ENCODE data around the gene FLOT1.

The FLOT1 gene

DNA sequence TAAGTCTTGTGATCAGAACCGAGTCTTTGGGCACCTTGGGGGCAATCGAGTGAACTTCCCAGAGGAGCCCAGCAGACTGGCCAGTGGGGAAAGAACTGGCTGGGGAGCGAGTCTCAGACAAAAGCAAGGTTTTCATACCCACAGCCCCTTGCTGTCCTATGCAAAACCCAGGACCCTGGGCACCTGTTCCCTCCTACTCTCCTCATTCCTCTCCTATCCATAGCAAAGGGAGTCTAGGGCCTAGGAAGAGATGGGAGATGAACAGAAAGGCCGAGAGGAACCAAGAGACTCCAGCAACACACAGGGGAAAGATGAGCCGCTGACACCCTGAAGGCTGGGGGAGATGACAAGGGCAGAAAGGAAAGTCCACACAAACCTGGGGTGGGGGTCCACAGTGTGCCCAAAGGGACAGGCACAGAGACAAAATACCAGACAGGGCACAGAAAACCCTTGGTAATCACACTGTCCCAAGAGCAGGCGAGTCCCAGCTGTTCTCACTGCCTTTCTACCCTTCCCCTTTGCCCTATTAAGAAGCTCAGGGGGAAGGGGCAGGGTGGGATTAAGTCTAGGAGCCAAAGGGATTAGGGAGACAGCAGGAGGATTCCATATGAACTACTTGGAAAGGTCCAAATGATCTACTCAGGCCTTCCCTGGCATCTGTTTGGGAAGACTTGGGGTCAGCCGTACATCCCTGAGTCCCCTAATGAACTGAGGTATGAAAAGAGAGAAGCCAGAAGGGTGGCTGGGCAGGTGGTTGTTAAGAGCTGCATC lies 62.5 kb downstream of the FLOT1 start:
- DNase-seq (ENCODE audit: low read depth) = no peak

GRCh38 chr6:30678964-30679726 lies 63.3 kb downstream of the FLOT1 start:
- peak; percentile 64 for DNase-seq (ENCODE audit: low read depth)
